ENCODE results near the gene NOPCHAP1.
A peak's percentile ranks its signal among the peaks of the same experiment; 100 is the strongest.

The NOPCHAP1 gene

GRCh38 chr12:104999347-104999685 lies 13.2 kb downstream of the NOPCHAP1 start:
- Histone ChIP-seq H3K9me3 (ENCODE audit: control insufficient read depth, low read length) (no peaks in the 10 kb centered on the region), H3K4me3 (ENCODE audit: insufficient read depth in 1 of 2, low read depth in 1 of 2, low read length in 2 of 2) (no peak overlapping the region), H3K14ac (ENCODE audit: low read length in 2 of 2) (no peak overlapping the region), H3K36me3 (ENCODE audit: control insufficient read depth in 1 of 2, insufficient read depth in 2 of 2, low read depth in 1 of 2, low read length in 2 of 2) (peaks cover 16 to 91% of the 10 kb centered on the region in 2 experiments), H2BK15ac (ENCODE audit: low read depth, poor library complexity, severe bottlenecking) (no peak overlapping the region), H3K4ac (ENCODE audit: low read depth in 1 of 2, low read length in 2 of 2) (no peak overlapping the region), H3K79me1 (replicated peaks; ENCODE audit: low read length, poor library complexity, severe bottlenecking) (peaks cover 16% of the 10 kb centered on the region), H3K4me1 (ENCODE audit: control insufficient read depth, insufficient read depth, low read depth, low read length) (peaks cover 8% of the 10 kb centered on the region), H2BK5ac (ENCODE audit: low read depth, low read length, poor library complexity, severe bottlenecking) (no peak overlapping the region), H3K27me3 (ENCODE audit: control insufficient read depth in 1 of 2, insufficient read depth in 1 of 2, low read length in 2 of 2) (no peaks in the 10 kb centered on the region), H3K9ac (ENCODE audit: low read length) (no peak overlapping the region), H3K18ac (ENCODE audit: low read depth in 1 of 2, low read length in 2 of 2) (no peak overlapping the region), H3K4me2 (ENCODE audit: low read length, poor library complexity, severe bottlenecking) (no peak overlapping the region), H3K27ac (ENCODE audit: low read length, poor library complexity, severe bottlenecking) (no peak overlapping the region), H4K91ac (ENCODE audit: low read length) (no peak overlapping the region), H2BK12ac (ENCODE audit: low read length in 2 of 2) (no peak overlapping the region), H4K8ac (ENCODE audit: low read length) (no peak overlapping the region), H3K23ac (ENCODE audit: low read length in 2 of 2) (no peak overlapping the region), H2AFZ (ENCODE audit: low read depth, low read length) (no peak overlapping the region), H2AK5ac (ENCODE audit: low read length, severe bottlenecking) (no peak overlapping the region), H2BK120ac (ENCODE audit: low read depth, low read length) (no peak overlapping the region)
- DNase-seq = no peak
- WGBS = 79% methylated on average over 7 of the region's 7 CpGs

- no peak overlapping the region for H2AK5ac ChIP-seq (ENCODE audit: low read length, severe bottlenecking)
- H2AFZ ChIP-seq (ENCODE audit: low read depth, low read length) = no peak overlapping the region
- no peak overlapping the region for H2BK15ac ChIP-seq (ENCODE audit: low read depth, poor library complexity, severe bottlenecking)
- no peak overlapping the region for H3K18ac ChIP-seq (ENCODE audit: low read depth in 1 of 2, low read length in 2 of 2)
- no peak overlapping the region for H3K4me2 ChIP-seq (ENCODE audit: low read length, poor library complexity, severe bottlenecking)
- DNase-seq = no peak
- H2BK12ac ChIP-seq (ENCODE audit: low read length in 2 of 2) = no peak overlapping the region
- H2BK5ac ChIP-seq (ENCODE audit: low read depth, low read length, poor library complexity, severe bottlenecking) = no peak overlapping the region
- H4K8ac ChIP-seq (ENCODE audit: low read length) = no peak overlapping the region
- no peak overlapping the region for H3K4ac ChIP-seq (ENCODE audit: low read depth in 1 of 2, low read length in 2 of 2)
- no peak overlapping the region for H3K27ac ChIP-seq (ENCODE audit: low read length, poor library complexity, severe bottlenecking)
- peaks cover 18% of the 10 kb centered on the region for H3K79me1 ChIP-seq (replicated peaks; ENCODE audit: low read length, poor library complexity, severe bottlenecking)
- H3K14ac ChIP-seq (ENCODE audit: low read length in 2 of 2) = no peak overlapping the region
- no peak overlapping the region for H4K91ac ChIP-seq (ENCODE audit: low read length)
- no peaks in the 10 kb centered on the region for H3K27me3 ChIP-seq (ENCODE audit: control insufficient read depth in 1 of 2, insufficient read depth in 1 of 2, low read length in 2 of 2)
- no peaks in the 10 kb centered on the region for H3K9me3 ChIP-seq (ENCODE audit: control insufficient read depth, low read length)
- H3K36me3 ChIP-seq (ENCODE audit: control insufficient read depth in 1 of 2, insufficient read depth in 2 of 2, low read depth in 1 of 2, low read length in 2 of 2) = peaks cover 16 to 91% of the 10 kb centered on the region in 2 experiments
- H2BK120ac ChIP-seq (ENCODE audit: low read depth, low read length) = no peak overlapping the region
- H3K9ac ChIP-seq (ENCODE audit: low read length) = no peak overlapping the region
- H3K4me1 ChIP-seq (ENCODE audit: control insufficient read depth, insufficient read depth, low read depth, low read length) = peaks cover 8% of the 10 kb centered on the region
- no peak overlapping the region for H3K23ac ChIP-seq (ENCODE audit: low read length in 2 of 2)
- H3K4me3 ChIP-seq (ENCODE audit: insufficient read depth in 1 of 2, low read depth in 1 of 2, low read length in 2 of 2) = no peak overlapping the region
Measured at GRCh38 chr12:105001476-105001875, 15.4 kb downstream of the NOPCHAP1 start.

- Histone ChIP-seq H3K9ac (ENCODE audit: low read length) (no peak overlapping the region), H3K14ac (ENCODE audit: low read length in 2 of 2) (peak overlapping the region in 1 of 2 experiments; percentile 6), H3K4me1 (ENCODE audit: control insufficient read depth, insufficient read depth, low read depth, low read length) (peaks cover 7% of the 10 kb centered on the region), H3K4me2 (ENCODE audit: low read length, poor library complexity, severe bottlenecking) (no peak overlapping the region), H2AK5ac (ENCODE audit: low read length, severe bottlenecking) (no peak overlapping the region), H3K36me3 (ENCODE audit: control insufficient read depth in 1 of 2, insufficient read depth in 2 of 2, low read depth in 1 of 2, low read length in 2 of 2) (peaks cover 14 to 42% of the 10 kb centered on the region in 2 experiments), H2BK120ac (ENCODE audit: low read depth, low read length) (no peak overlapping the region), H3K4me3 (ENCODE audit: insufficient read depth in 1 of 2, low read depth in 1 of 2, low read length in 2 of 2) (no peak overlapping the region), H2BK5ac (ENCODE audit: low read depth, low read length, poor library complexity, severe bottlenecking) (no peak overlapping the region), H2AFZ (ENCODE audit: low read depth, low read length) (no peak overlapping the region), H4K91ac (ENCODE audit: low read length) (no peak overlapping the region), H2BK12ac (ENCODE audit: low read length in 2 of 2) (no peak overlapping the region), H3K27me3 (ENCODE audit: control insufficient read depth in 1 of 2, insufficient read depth in 1 of 2, low read length in 2 of 2) (no peaks in the 10 kb centered on the region), H3K27ac (ENCODE audit: low read length, poor library complexity, severe bottlenecking) (no peak overlapping the region), H3K18ac (ENCODE audit: low read depth in 1 of 2, low read length in 2 of 2) (no peak overlapping the region), H3K23ac (ENCODE audit: low read length in 2 of 2) (no peak overlapping the region), H2BK15ac (ENCODE audit: low read depth, poor library complexity, severe bottlenecking) (no peak overlapping the region), H3K79me1 (replicated peaks; ENCODE audit: low read length, poor library complexity, severe bottlenecking) (peaks cover 9% of the 10 kb centered on the region), H3K9me3 (ENCODE audit: control insufficient read depth, low read length) (peaks cover 7% of the 10 kb centered on the region), H3K4ac (ENCODE audit: low read depth in 1 of 2, low read length in 2 of 2) (no peak overlapping the region), H4K8ac (ENCODE audit: low read length) (peak overlapping the region; percentile 42)
- 85% methylated on average over 8 of the region's 9 CpGs for WGBS
- peak; percentile 32 for DNase-seq
Measured at GRCh38 chr12:105013892-105014291, 27.8 kb downstream of the NOPCHAP1 start.

- no peak overlapping the region for H3K14ac ChIP-seq (ENCODE audit: low read length in 2 of 2)
- H3K18ac ChIP-seq (ENCODE audit: low read depth in 1 of 2, low read length in 2 of 2) = no peak overlapping the region
- no peak overlapping the region for H2AK5ac ChIP-seq (ENCODE audit: low read length, severe bottlenecking)
- 100% methylated on average over 2 of the region's 2 CpGs for WGBS
- no peak overlapping the region for H2BK120ac ChIP-seq (ENCODE audit: low read depth, low read length)
- no peak overlapping the region for H2BK5ac ChIP-seq (ENCODE audit: low read depth, low read length, poor library complexity, severe bottlenecking)
- H3K79me1 ChIP-seq (replicated peaks; ENCODE audit: low read length, poor library complexity, severe bottlenecking) = peaks cover 9% of the 10 kb centered on the region
- no peak overlapping the region for H3K23ac ChIP-seq (ENCODE audit: low read length in 2 of 2)
- peaks cover 7% of the 10 kb centered on the region for H3K9me3 ChIP-seq (ENCODE audit: control insufficient read depth, low read length)
- no peak overlapping the region for H3K9ac ChIP-seq (ENCODE audit: low read length)
- no peak overlapping the region for H2AFZ ChIP-seq (ENCODE audit: low read depth, low read length)
- DNase-seq = no peak
- no peak overlapping the region for H2BK12ac ChIP-seq (ENCODE audit: low read length in 2 of 2)
- H4K91ac ChIP-seq (ENCODE audit: low read length) = no peak overlapping the region
- H3K4me1 ChIP-seq (ENCODE audit: control insufficient read depth, insufficient read depth, low read depth, low read length) = peaks cover 7% of the 10 kb centered on the region
- no peak overlapping the region for H3K4me2 ChIP-seq (ENCODE audit: low read length, poor library complexity, severe bottlenecking)
- H3K4me3 ChIP-seq (ENCODE audit: insufficient read depth in 1 of 2, low read depth in 1 of 2, low read length in 2 of 2) = no peak overlapping the region
- no peaks in the 10 kb centered on the region for H3K27me3 ChIP-seq (ENCODE audit: control insufficient read depth in 1 of 2, insufficient read depth in 1 of 2, low read length in 2 of 2)
- H4K8ac ChIP-seq (ENCODE audit: low read length) = no peak overlapping the region
- no peak overlapping the region for H2BK15ac ChIP-seq (ENCODE audit: low read depth, poor library complexity, severe bottlenecking)
- no peak overlapping the region for H3K4ac ChIP-seq (ENCODE audit: low read depth in 1 of 2, low read length in 2 of 2)
- H3K36me3 ChIP-seq (ENCODE audit: control insufficient read depth in 1 of 2, insufficient read depth in 2 of 2, low read depth in 1 of 2, low read length in 2 of 2) = peaks cover 15 to 47% of the 10 kb centered on the region in 2 experiments
- no peak overlapping the region for H3K27ac ChIP-seq (ENCODE audit: low read length, poor library complexity, severe bottlenecking)
Measured at GRCh38 chr12:105014603-105015002, 28.5 kb downstream of the NOPCHAP1 start.

Measured in mesenchymal stem cell (in vitro differentiated cells and primary cell).